HepG2 (cell line): ENCODE data around the gene RNF208. TPM values are rescaled to one million over a fixed set of nuclear protein-coding genes. Genes with fewer than 3 reads are reported as not detected.
A peak's percentile ranks its signal among the peaks of the same experiment; 100 is the strongest.

Experiments
- AGO1 ChIP-seq: fragments of 200-400 bp; formaldehyde crosslinking; IDR thresholded peaks from 2 replicates; pipeline ENCODE4 v1.6.1; 2017; ENCODE audit warnings: mild to moderate bottlenecking, low read depth, low read length, moderate library complexity; ENCODE audit not compliant: poor library complexity, severe bottlenecking
- KDM3A ChIP-seq: IDR thresholded peaks from 2 replicates; pipeline ENCODE4 v1.6.1; 2018; ENCODE audit warnings: low read depth, missing compliant biosample characterization
- KLF13 ChIP-seq: sonication (generic); formaldehyde crosslinking; IDR thresholded peaks from 2 replicates; pipeline ENCODE4 v1.4.0; 2020; ENCODE audit warnings: mild to moderate bottlenecking, missing genetic modification reagents
- MXI1 ChIP-seq: IDR thresholded peaks from 3 replicates; pipeline ENCODE4 v1.6.1; 2012; ENCODE audit warnings: low read depth, low read length, inconsistent platforms, borderline replicate concordance
- POLR2A ChIP-seq, 2 experiments: IDR thresholded peaks; 2 replicates each; pipeline ENCODE4 v1.6.1; 2011; ENCODE audit warnings: low read depth in 2 of 2, low read length in 2 of 2, mild to moderate bottlenecking in 1 of 2, moderate library complexity in 1 of 2; ENCODE audit not compliant: insufficient read depth in 1 of 2
- REPIN1 ChIP-seq: sonication (generic); formaldehyde crosslinking; IDR thresholded peaks from 2 replicates; pipeline ENCODE4 v1.8.0; 2022; ENCODE audit warnings: missing genetic modification reagents, low read depth, mild to moderate bottlenecking, borderline replicate concordance
- SRSF4 ChIP-seq: fragments of 200-400 bp; formaldehyde crosslinking; IDR thresholded peaks from one replicate; pipeline ENCODE4 v1.6.1; 2018; ENCODE audit warnings: mild to moderate bottlenecking, low read depth, low read length, moderate library complexity; ENCODE audit not compliant: poor library complexity, severe bottlenecking
- ZFP62 ChIP-seq: sonication (generic); formaldehyde crosslinking; IDR thresholded peaks from 2 replicates; pipeline ENCODE4 v1.4.0; 2020; ENCODE audit warnings: missing genetic modification reagents
- ZMYM2 ChIP-seq: sonication (generic); formaldehyde crosslinking; IDR thresholded peaks from 2 replicates; pipeline ENCODE4 v1.8.0; 2022; ENCODE audit warnings: mild to moderate bottlenecking, missing genetic modification reagents
- ZNF253 ChIP-seq: sonication (generic); formaldehyde crosslinking; IDR thresholded peaks from 2 replicates; pipeline ENCODE4 v1.8.0; 2022; ENCODE audit warnings: mild to moderate bottlenecking, missing genetic modification reagents, borderline replicate concordance
- ZNF431 ChIP-seq: sonication (generic); formaldehyde crosslinking; IDR thresholded peaks from 2 replicates; pipeline ENCODE4 v1.9.0; 2022; ENCODE audit warnings: missing genetic modification reagents, low read depth, mild to moderate bottlenecking, borderline replicate concordance
- ZNF761 ChIP-seq: sonication (generic); formaldehyde crosslinking; conservative IDR thresholded peaks from 2 replicates; pipeline ENCODE4 v1.4.0; 2020; ENCODE audit warnings: mild to moderate bottlenecking, missing genetic modification reagents
- ZNF777 ChIP-seq: sonication (generic); formaldehyde crosslinking; IDR thresholded peaks from 2 replicates; pipeline ENCODE4 v1.4.0; 2020; ENCODE audit warnings: missing genetic modification reagents
- polyA plus RNA-seq, 8 experiments: library from polyadenylated mRNA; depleted of rRNA in 3 of 8; stranded (reverse) in 7 of 8; unstranded in 1 of 8; fragments of >200 nt; fragmentation: Illumina TruSeq in 4 of 8; extraction: Trizol in 4 of 8; gene quantifications; 2 replicates each; pipeline versions ENCODE4 v1.2.1 to v1.2.3, GENCODE V29; 2011 to 2016; ENCODE audit warnings: low read depth in 4 of 8, missing spikeins in 1 of 8, mixed read lengths in 1 of 8; ENCODE audit not compliant: insufficient read depth in 1 of 8
- total RNA-seq, 5 experiments: library from RNA; depleted of rRNA; stranded (reverse); fragments of >200 nt; fragmentation: Illumina TruSeq; extraction: Trizol; gene quantifications; 2 replicates each; pipeline ENCODE4 v1.2.3, GENCODE V29; 2016; ENCODE audit warnings: low read depth in 1 of 5
- TF ChIP-seq, protein P1 (sequence below): sonication (generic); formaldehyde crosslinking; IDR thresholded peaks from 2 replicates; pipeline ENCODE4 v1.8.0; 2022; ENCODE audit warnings: low read depth, missing genetic modification reagents
- TF ChIP-seq, protein P2 (sequence below): sonication (generic); formaldehyde crosslinking; IDR thresholded peaks from 2 replicates; pipeline ENCODE4 v1.4.0; 2020; ENCODE audit warnings: missing genetic modification reagents
- TF ChIP-seq, protein P3 (sequence below): sonication (generic); formaldehyde crosslinking; IDR thresholded peaks from 2 replicates; pipeline ENCODE4 v1.5.0; 2020; ENCODE audit warnings: mild to moderate bottlenecking, low read depth, missing genetic modification reagents, borderline replicate concordance
- TF ChIP-seq, protein P4 (sequence below): sonication (generic); formaldehyde crosslinking; IDR thresholded peaks from 2 replicates; pipeline ENCODE4 v1.5.1; 2020; ENCODE audit warnings: mild to moderate bottlenecking, missing genetic modification reagents
- TF ChIP-seq, protein P5 (sequence below): sonication (generic); formaldehyde crosslinking; IDR thresholded peaks from 2 replicates; pipeline ENCODE4 v1.4.0; 2020; ENCODE audit warnings: missing genetic modification reagents
- TF ChIP-seq, protein P6 (sequence below): sonication (generic); formaldehyde crosslinking; IDR thresholded peaks from 2 replicates; pipeline ENCODE4 v1.8.0; 2023; ENCODE audit warnings: mild to moderate bottlenecking, missing genetic modification reagents

The RNF208 gene
- total and polyA plus RNA-seq, 2 of the 13 experiments (the other 11 are each of a cell fraction or from before 2014, with no cell fraction given), result 1.6 to 2.1 TPM

DNA sequence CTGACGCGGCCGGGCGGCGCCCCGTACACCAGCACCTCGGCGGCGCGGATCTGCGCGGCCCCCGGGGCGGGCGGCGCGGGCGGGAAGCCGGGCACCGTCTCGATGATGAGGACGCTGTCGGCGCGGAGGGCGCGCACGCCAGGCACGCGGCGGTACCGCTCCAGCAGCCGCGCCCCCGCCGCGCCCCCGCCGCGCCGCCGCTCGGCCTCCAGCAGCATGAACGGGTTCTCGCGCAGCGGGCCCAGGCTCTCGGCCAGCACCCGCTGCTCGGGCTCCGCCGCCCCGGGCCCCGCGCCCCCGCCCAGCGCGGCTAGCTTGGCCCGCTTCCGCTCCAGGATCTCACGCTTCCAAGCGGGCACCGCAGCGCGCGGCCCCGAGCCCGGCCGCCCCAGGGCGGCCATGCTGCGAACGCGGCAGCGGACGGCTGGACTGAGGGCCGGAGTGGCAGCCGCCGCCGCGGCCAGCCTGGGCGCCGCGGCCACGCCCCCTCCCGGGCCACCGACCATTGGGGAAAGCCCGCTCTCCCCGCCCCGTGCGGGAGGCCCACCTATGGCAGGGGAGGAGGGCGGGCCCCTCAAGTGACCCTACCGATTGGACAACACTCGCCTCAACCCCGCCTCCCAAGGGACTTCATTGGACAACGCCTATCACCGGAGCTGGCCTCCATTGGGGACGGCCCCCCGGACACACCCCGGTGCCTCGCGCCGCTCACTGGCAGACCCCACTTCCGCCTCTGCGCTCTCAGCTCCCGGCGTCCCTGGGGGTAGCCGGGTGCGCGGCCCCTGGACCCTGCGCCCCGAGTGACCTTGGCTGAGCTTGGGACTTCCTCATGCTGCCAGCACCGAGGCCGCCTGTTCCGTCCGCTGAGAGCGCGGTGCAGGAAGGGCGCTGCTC lies 21.5 kb downstream of the RNF208 start, which contains the start of gene TPRN (continued):
- TF ChIP-seq, protein P1, sequence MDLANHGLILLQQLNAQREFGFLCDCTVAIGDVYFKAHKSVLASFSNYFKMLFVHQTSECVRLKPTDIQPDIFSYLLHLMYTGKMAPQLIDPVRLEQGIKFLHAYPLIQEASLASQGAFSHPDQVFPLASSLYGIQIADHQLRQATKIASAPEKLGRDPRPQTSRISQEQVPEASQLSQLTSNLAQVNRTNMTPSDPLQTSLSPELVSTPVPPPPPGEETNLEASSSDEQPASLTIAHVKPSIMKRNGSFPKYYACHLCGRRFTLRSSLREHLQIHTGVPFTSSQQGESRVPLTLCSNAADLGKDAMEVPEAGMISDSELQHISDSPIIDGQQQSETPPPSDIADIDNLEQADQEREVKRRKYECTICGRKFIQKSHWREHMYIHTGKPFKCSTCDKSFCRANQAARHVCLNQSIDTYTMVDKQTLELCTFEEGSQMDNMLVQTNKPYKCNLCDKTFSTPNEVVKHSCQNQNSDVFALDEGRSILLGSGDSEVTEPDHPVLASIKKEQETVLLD (CRISPR knock-in tag), result peak; percentile 91
- 0 out of 2 replicates have a peak, but pooled peaks have one; percentile 30 for TF ChIP-seq ZNF761
- peak; percentile 84; the same call in 1 of the 2 replicates for TF ChIP-seq REPIN1 (CRISPR knock-in tag)
- peak; percentile 30; the same call in 1 of the 2 replicates for TF ChIP-seq ZNF777 (CRISPR knock-in tag)
- TF ChIP-seq ZFP62 (CRISPR knock-in tag), result no peak
- TF ChIP-seq MXI1, result peak; percentile 81; the same call in 2 of the 3 replicates
- TF ChIP-seq, protein P2, sequence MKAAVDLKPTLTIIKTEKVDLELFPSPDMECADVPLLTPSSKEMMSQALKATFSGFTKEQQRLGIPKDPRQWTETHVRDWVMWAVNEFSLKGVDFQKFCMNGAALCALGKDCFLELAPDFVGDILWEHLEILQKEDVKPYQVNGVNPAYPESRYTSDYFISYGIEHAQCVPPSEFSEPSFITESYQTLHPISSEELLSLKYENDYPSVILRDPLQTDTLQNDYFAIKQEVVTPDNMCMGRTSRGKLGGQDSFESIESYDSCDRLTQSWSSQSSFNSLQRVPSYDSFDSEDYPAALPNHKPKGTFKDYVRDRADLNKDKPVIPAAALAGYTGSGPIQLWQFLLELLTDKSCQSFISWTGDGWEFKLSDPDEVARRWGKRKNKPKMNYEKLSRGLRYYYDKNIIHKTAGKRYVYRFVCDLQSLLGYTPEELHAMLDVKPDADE, result no peak
- peak; percentile 78; the same call in 1 of the 2 replicates for TF ChIP-seq KDM3A (CRISPR knock-in tag)
- peak; percentile 84 for TF ChIP-seq AGO1
- peak in 1 of 2 experiments; percentile 77; a peak in 2 of 4 replicates for TF ChIP-seq POLR2A (IDR thresholded peaks at IDR 0.05; ENCODE audit: insufficient read depth in 1 of 2, low read depth in 2 of 2, low read length in 2 of 2)
- TF ChIP-seq ZNF253 (CRISPR knock-in tag), result 0 out of 2 replicates have a peak, but pooled peaks have one; percentile 44
- TF ChIP-seq ZMYM2 (CRISPR knock-in tag), result 0 out of 2 replicates have a peak, but pooled peaks have one; percentile 52
- TF ChIP-seq, protein P3, sequence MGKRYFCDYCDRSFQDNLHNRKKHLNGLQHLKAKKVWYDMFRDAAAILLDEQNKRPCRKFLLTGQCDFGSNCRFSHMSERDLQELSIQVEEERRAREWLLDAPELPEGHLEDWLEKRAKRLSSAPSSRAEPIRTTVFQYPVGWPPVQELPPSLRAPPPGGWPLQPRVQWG (CRISPR knock-in tag), result no peak
- no peak for TF ChIP-seq ZNF431 (CRISPR knock-in tag)
- TF ChIP-seq, protein P4, sequence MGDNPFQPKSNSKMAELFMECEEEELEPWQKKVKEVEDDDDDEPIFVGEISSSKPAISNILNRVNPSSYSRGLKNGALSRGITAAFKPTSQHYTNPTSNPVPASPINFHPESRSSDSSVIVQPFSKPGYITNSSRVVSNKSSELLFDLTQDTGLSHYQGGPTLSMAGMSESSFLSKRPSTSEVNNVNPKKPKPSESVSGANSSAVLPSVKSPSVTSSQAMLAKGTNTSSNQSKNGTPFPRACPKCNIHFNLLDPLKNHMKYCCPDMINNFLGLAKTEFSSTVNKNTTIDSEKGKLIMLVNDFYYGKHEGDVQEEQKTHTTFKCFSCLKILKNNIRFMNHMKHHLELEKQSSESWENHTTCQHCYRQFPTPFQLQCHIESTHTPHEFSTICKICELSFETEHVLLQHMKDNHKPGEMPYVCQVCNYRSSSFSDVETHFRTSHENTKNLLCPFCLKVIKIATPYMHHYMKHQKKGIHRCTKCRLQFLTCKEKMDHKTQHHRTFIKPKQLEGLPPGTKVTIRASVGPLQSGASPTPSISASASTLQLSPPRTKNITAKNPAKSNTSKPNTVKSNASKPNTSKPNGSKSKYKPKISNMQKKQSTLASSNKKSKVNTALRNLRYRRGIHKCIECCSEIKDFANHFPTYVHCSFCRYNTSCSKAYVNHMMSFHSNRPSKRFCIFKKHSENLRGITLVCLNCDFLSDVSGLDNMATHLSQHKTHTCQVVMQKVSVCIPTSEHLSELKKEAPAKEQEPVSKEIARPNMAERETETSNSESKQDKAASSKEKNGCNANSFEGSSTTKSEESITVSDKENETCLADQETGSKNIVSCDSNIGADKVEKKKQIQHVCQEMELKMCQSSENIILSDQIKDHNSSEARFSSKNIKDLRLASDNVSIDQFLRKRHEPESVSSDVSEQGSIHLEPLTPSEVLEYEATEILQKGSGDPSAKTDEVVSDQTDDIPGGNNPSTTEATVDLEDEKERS (CRISPR knock-in tag), result peak; percentile 76
- TF ChIP-seq, protein P5, sequence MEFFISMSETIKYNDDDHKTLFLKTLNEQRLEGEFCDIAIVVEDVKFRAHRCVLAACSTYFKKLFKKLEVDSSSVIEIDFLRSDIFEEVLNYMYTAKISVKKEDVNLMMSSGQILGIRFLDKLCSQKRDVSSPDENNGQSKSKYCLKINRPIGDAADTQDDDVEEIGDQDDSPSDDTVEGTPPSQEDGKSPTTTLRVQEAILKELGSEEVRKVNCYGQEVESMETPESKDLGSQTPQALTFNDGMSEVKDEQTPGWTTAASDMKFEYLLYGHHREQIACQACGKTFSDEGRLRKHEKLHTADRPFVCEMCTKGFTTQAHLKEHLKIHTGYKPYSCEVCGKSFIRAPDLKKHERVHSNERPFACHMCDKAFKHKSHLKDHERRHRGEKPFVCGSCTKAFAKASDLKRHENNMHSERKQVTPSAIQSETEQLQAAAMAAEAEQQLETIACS (CRISPR knock-in tag), result peak; percentile 13; the same call in 1 of the 2 replicates
- TF ChIP-seq KLF13 (CRISPR knock-in tag), result no peak
- no peak for TF ChIP-seq SRSF4
- TF ChIP-seq, protein P6, sequence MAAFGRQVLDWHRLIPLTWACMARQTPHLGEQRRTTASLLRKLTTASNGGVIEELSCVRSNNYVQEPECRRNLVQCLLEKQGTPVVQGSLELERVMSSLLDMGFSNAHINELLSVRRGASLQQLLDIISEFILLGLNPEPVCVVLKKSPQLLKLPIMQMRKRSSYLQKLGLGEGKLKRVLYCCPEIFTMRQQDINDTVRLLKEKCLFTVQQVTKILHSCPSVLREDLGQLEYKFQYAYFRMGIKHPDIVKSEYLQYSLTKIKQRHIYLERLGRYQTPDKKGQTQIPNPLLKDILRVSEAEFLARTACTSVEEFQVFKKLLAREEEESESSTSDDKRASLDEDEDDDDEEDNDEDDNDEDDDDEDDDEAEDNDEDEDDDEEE (CRISPR knock-in tag), result peak; percentile 27; the same call in 1 of the 2 replicates
